ENCODE results near the gene KCNMA1. TPM values are rescaled to one million over a fixed set of nuclear protein-coding genes. Genes with fewer than 3 reads are reported as not detected.

The KCNMA1 gene
- polyA plus RNA-seq, 1 of the 3 experiments (the other 2 are of a cell fraction), result 107 TPM

DNA sequence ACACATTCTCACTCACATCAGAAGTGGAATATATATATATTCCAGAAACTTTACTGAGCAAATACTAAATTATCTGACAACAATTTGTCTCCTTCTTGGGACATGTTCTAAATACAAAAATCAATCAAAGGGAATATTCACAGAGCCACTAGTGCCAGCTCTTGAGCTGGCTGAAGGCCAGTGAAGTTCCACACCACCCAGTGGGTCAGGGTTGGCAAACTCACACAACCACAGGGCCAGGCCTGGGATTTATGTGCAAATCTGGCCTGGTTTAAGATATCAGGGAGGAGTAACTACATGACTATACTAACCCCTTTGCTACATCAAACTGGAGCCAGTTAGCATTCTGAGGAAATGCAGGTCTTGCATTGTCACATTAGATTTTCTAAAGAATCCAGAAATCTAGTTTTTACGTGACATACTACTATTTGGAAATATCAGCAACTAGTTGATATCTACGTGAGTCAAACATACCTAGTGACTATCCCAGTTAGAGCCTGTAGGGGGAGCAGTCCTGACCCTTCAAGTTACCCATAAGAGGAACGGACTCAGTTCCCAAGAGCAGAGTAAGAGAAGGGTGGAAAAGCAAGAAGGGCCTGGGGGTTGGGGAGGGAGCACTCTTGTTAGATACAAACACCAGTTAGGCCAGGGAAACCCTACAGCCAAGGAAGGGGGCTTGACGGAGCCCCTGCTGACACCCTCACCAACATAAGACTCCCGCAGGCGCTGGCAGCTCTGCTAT is 600.4 kb downstream of the KCNMA1 start:
- H3K36me3 ChIP-seq (replicated peaks in 1 of 2; ENCODE audit: control insufficient read depth in 1 of 2, insufficient read depth in 2 of 2, low read length in 1 of 2), result peaks cover 0 to 28% of the 10 kb centered on the region in 2 experiments
- peak; percentile 27 for DNase-seq

GRCh38 chr10:77036276-77036675 is 601.3 kb downstream of the KCNMA1 start:
- Histone ChIP-seq H3K36me3 (replicated peaks in 1 of 2; ENCODE audit: control insufficient read depth in 1 of 2, insufficient read depth in 2 of 2, low read length in 1 of 2) (peaks cover 0 to 28% of the 10 kb centered on the region in 2 experiments), H3K27ac (ENCODE audit: low read depth in 2 of 2, low read length in 1 of 2) (peak overlapping the region in 1 of 2 experiments; percentile 50; a peak in 2 of 4 replicates), H3K9ac (no peak overlapping the region), H3K4me1 (ENCODE audit: control insufficient read depth in 1 of 2, insufficient read depth in 2 of 2, low read depth in 1 of 2, low read length in 1 of 2) (peaks cover 0 to 33% of the 10 kb centered on the region in 2 experiments; a peak in 3 of 4 replicates), H3K9me2 (no peaks in the 10 kb centered on the region), H3F3A (replicated peaks; ENCODE audit: insufficient read depth) (peaks cover 7% of the 10 kb centered on the region), H3K27me3 (ENCODE audit: insufficient read depth) (no peaks in the 10 kb centered on the region), H3K9me3 (no peaks in the 10 kb centered on the region), H3K79me2 (ENCODE audit: insufficient read depth) (no peaks in the 10 kb centered on the region), H3K4me3 (ENCODE audit: low read depth in 2 of 2, low read length in 1 of 2) (no peak overlapping the region), H2AFZ (ENCODE audit: low read depth) (no peak overlapping the region), H4K20me1 (ENCODE audit: insufficient read depth) (no peaks in the 10 kb centered on the region), H3K4me2 (no peak overlapping the region)
- no peak for DNase-seq
- POLR2A ChIA-PET, result no interaction called here
- CTCF ChIA-PET, result interaction anchor here (0.8 to 2.7 kb wide), 5 partner anchors 8 to 95 kb away, joined by 3 to 15 read pairs (median 3); no protein-coding TSS in a partner anchor
- WGBS (ENCODE audit: low lambda C conversion rate), result 92% methylated on average over 4 of the region's 4 CpGs
- TF ChIP-seq NFIC (IDR thresholded peaks at IDR 0.05; ENCODE audit: borderline replicate concordance) (no peak), GATA2 (CRISPR knock-in tag; IDR thresholded peaks at IDR 0.05) (no peak), SMC3 (IDR thresholded peaks at IDR 0.05; ENCODE audit: low read depth, low read length) (no peak), JUND (IDR thresholded peaks at IDR 0.05) (no peak), GABPA (IDR thresholded peaks at IDR 0.05; ENCODE audit: low read depth) (no peak), FOSL2 (IDR thresholded peaks at IDR 0.05; ENCODE audit: borderline replicate concordance, low read depth) (no peak), RXRA (IDR thresholded peaks at IDR 0.05; ENCODE audit: borderline replicate concordance, low read depth) (no peak)
- TF ChIP-seq, protein P1, sequence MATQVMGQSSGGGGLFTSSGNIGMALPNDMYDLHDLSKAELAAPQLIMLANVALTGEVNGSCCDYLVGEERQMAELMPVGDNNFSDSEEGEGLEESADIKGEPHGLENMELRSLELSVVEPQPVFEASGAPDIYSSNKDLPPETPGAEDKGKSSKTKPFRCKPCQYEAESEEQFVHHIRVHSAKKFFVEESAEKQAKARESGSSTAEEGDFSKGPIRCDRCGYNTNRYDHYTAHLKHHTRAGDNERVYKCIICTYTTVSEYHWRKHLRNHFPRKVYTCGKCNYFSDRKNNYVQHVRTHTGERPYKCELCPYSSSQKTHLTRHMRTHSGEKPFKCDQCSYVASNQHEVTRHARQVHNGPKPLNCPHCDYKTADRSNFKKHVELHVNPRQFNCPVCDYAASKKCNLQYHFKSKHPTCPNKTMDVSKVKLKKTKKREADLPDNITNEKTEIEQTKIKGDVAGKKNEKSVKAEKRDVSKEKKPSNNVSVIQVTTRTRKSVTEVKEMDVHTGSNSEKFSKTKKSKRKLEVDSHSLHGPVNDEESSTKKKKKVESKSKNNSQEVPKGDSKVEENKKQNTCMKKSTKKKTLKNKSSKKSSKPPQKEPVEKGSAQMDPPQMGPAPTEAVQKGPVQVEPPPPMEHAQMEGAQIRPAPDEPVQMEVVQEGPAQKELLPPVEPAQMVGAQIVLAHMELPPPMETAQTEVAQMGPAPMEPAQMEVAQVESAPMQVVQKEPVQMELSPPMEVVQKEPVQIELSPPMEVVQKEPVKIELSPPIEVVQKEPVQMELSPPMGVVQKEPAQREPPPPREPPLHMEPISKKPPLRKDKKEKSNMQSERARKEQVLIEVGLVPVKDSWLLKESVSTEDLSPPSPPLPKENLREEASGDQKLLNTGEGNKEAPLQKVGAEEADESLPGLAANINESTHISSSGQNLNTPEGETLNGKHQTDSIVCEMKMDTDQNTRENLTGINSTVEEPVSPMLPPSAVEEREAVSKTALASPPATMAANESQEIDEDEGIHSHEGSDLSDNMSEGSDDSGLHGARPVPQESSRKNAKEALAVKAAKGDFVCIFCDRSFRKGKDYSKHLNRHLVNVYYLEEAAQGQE (IDR thresholded peaks at IDR 0.05; ENCODE audit: low read depth, low read length), result no peak
- TF ChIP-seq, protein P2, sequence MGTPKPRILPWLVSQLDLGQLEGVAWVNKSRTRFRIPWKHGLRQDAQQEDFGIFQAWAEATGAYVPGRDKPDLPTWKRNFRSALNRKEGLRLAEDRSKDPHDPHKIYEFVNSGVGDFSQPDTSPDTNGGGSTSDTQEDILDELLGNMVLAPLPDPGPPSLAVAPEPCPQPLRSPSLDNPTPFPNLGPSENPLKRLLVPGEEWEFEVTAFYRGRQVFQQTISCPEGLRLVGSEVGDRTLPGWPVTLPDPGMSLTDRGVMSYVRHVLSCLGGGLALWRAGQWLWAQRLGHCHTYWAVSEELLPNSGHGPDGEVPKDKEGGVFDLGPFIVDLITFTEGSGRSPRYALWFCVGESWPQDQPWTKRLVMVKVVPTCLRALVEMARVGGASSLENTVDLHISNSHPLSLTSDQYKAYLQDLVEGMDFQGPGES (IDR thresholded peaks at IDR 0.05; ENCODE audit: low read depth, low read length), result no peak
- TF ChIP-seq, protein P3, sequence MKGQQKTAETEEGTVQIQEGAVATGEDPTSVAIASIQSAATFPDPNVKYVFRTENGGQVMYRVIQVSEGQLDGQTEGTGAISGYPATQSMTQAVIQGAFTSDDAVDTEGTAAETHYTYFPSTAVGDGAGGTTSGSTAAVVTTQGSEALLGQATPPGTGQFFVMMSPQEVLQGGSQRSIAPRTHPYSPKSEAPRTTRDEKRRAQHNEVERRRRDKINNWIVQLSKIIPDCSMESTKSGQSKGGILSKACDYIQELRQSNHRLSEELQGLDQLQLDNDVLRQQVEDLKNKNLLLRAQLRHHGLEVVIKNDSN (IDR thresholded peaks at IDR 0.05; ENCODE audit: borderline replicate concordance, low read depth), result no peak

More for the DNA sequence above, 600.4 kb downstream of the KCNMA1 start:
- TF ChIP-seq CTCF (IDR thresholded peaks at IDR 0.05), result peak; percentile 67
- peak; percentile 28; the same call in 1 of the 2 replicates for TF ChIP-seq RAD21 (IDR thresholded peaks at IDR 0.05; ENCODE audit: low read length)
- TF ChIP-seq SMC3 (IDR thresholded peaks at IDR 0.05; ENCODE audit: low read depth, low read length), result peak; percentile 10; the same call in 1 of the 2 replicates
- TF ChIP-seq, protein P4, sequence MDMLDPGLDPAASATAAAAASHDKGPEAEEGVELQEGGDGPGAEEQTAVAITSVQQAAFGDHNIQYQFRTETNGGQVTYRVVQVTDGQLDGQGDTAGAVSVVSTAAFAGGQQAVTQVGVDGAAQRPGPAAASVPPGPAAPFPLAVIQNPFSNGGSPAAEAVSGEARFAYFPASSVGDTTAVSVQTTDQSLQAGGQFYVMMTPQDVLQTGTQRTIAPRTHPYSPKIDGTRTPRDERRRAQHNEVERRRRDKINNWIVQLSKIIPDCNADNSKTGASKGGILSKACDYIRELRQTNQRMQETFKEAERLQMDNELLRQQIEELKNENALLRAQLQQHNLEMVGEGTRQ (IDR thresholded peaks at IDR 0.05; ENCODE audit: borderline replicate concordance, low read depth, low read length), result no peak
- 91% methylated on average over 6 of the region's 6 CpGs for WGBS (ENCODE audit: low lambda C conversion rate)
- H3K27ac ChIP-seq (ENCODE audit: low read depth in 2 of 2, low read length in 1 of 2), result peak overlapping the region in 1 of 2 experiments; percentile 68; a peak in 2 of 4 replicates
- ChIA-PET CTCF (interaction anchor here (0.7 to 2.7 kb wide), 9 partner anchors 9 to 96 kb away, joined by 3 to 15 read pairs (median 4); no protein-coding TSS in a partner anchor), POLR2A (no interaction called here)
- H3K9me3 ChIP-seq, result no peaks in the 10 kb centered on the region
- no peak overlapping the region for H3K4me3 ChIP-seq (ENCODE audit: low read depth in 2 of 2, low read length in 1 of 2)
- H3K27me3 ChIP-seq (ENCODE audit: insufficient read depth), result no peaks in the 10 kb centered on the region
- no peak overlapping the region for H3K9ac ChIP-seq
- H3K4me2 ChIP-seq, result no peak overlapping the region
- H3K79me2 ChIP-seq (ENCODE audit: insufficient read depth), result no peaks in the 10 kb centered on the region
- peaks cover 6 to 31% of the 10 kb centered on the region in 2 experiments; a peak in 3 of 4 replicates for H3K4me1 ChIP-seq (ENCODE audit: control insufficient read depth in 1 of 2, insufficient read depth in 2 of 2, low read depth in 1 of 2, low read length in 1 of 2)
- H4K20me1 ChIP-seq (ENCODE audit: insufficient read depth), result no peaks in the 10 kb centered on the region
- H2AFZ ChIP-seq (ENCODE audit: low read depth), result no peak overlapping the region
- no peaks in the 10 kb centered on the region for H3K9me2 ChIP-seq
- H3F3A ChIP-seq (replicated peaks; ENCODE audit: insufficient read depth), result peaks cover 7% of the 10 kb centered on the region

All from SK-N-SH (cell line).